GM06990 (cell line): ENCODE measurements around the gene XDH.

Source experiments
- DNase-seq: peaks from one replicate; pipeline ENCODE4 v3.0.0-alpha.2; 2011; ENCODE audit not compliant: insufficient read length; ENCODE audit errors: extremely low read depth
- H3K27me3 ChIP-seq: replicated peaks from 2 replicates; pipeline ENCODE4 v1.6.0; 2011; ENCODE audit warnings: low read length; ENCODE audit not compliant: control insufficient read depth, insufficient read depth
- H3K36me3 ChIP-seq: 2 replicates; pipeline ENCODE4 v1.5.1; 2011; ENCODE audit warnings: low read length; ENCODE audit not compliant: control insufficient read depth, insufficient read depth
- H3K4me3 ChIP-seq: replicated peaks from 2 replicates; pipeline ENCODE4 v1.5.1; 2011; ENCODE audit warnings: low read depth, mild to moderate bottlenecking, control low read depth, low read length
- TF ChIP-seq, protein P1 (sequence below): IDR thresholded peaks from 2 replicates; pipeline ENCODE4 v1.5.1; 2011; ENCODE audit warnings: low read length, control low read depth, mild to moderate bottlenecking, inconsistent platforms; ENCODE audit not compliant: insufficient read depth, poor library complexity, severe bottlenecking

The XDH gene

GRCh38 chr2:31378791-31379501, 35.6 kb downstream of the XDH start:
- H3K36me3 ChIP-seq = no peaks in the 10 kb centered on the region
- H3K27me3 ChIP-seq = peaks cover 1% of the 10 kb centered on the region; the same call in 1 of the 2 replicates
- no peak overlapping the region for H3K4me3 ChIP-seq
- TF ChIP-seq, protein P1, sequence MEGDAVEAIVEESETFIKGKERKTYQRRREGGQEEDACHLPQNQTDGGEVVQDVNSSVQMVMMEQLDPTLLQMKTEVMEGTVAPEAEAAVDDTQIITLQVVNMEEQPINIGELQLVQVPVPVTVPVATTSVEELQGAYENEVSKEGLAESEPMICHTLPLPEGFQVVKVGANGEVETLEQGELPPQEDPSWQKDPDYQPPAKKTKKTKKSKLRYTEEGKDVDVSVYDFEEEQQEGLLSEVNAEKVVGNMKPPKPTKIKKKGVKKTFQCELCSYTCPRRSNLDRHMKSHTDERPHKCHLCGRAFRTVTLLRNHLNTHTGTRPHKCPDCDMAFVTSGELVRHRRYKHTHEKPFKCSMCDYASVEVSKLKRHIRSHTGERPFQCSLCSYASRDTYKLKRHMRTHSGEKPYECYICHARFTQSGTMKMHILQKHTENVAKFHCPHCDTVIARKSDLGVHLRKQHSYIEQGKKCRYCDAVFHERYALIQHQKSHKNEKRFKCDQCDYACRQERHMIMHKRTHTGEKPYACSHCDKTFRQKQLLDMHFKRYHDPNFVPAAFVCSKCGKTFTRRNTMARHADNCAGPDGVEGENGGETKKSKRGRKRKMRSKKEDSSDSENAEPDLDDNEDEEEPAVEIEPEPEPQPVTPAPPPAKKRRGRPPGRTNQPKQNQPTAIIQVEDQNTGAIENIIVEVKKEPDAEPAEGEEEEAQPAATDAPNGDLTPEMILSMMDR = no peak
- DNase-seq = no peak

DNA sequence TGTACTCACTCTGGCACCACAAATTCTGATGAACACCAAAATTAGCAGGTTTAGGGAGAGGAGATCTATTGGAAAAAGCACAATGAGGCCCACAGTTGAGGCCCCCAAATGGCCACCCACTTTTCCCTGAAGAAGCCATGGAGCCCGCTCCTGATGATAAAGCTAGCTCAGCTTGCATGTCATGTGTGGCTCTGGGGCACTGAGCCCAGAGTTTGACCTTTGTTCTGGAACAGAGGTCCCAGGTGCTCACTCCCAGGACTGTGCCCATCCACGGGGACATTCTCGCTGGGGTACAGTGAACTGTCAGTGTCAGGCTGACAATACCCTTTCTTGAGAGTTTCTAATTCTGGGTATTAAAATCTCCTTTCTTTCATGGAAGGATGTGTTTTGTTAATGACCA, 36.2 kb downstream of the XDH start:
- no peak for DNase-seq
- no peak overlapping the region for H3K4me3 ChIP-seq
- peaks cover 1% of the 10 kb centered on the region; the same call in 1 of the 2 replicates for H3K27me3 ChIP-seq
- H3K36me3 ChIP-seq = no peaks in the 10 kb centered on the region
- TF ChIP-seq, protein P1 = no peak

DNA sequence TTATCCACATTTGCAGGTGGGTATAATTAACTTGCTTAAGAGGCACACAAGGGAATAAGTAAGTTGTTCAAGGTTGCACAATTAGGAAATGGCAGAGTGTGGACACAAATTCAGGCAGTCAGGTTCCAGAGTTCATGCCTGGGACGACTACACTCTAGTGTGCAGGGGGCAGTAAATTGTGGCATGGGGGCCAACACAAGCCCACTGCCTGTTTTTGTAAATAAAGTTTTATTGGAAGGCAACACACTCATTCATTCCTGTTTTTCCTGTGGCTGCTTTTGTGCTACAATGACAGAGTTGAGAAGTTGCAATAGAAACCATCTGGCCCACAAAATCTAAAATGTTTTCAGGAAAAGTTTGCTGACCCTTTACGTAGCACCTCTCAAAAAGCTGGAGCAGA, 41.4 kb downstream of the XDH start:
- Histone ChIP-seq H3K27me3 (no peaks in the 10 kb centered on the region; the same call in 1 of the 2 replicates), H3K36me3 (no peaks in the 10 kb centered on the region), H3K4me3 (no peak overlapping the region)
- DNase-seq = no peak
- TF ChIP-seq, protein P1 = no peak

- DNase-seq = no peak
- TF ChIP-seq, protein P1 = no peak
- no peaks in the 10 kb centered on the region; the same call in 1 of the 2 replicates for H3K27me3 ChIP-seq
These were observed 42.4 kb downstream of the XDH start for GRCh38 chr2:31372097-31372496.

GRCh38 chr2:31371691-31372090, 42.9 kb downstream of the XDH start:
- no peak overlapping the region for H3K4me3 ChIP-seq
- H3K36me3 ChIP-seq = no peaks in the 10 kb centered on the region
- TF ChIP-seq, protein P1 = no peak
- no peaks in the 10 kb centered on the region; the same call in 1 of the 2 replicates for H3K27me3 ChIP-seq
- DNase-seq = no peak

More at GRCh38 chr2:31372097-31372496, 42.4 kb downstream of the XDH start:
- Histone ChIP-seq H3K4me3 (no peak overlapping the region), H3K36me3 (no peaks in the 10 kb centered on the region)
